ENCODE measurements around the gene RPL3.

GRCh38 chr22:39292031-39292462 lies 27.4 kb downstream of the RPL3 start:
- TF ChIP-seq CTCF (IDR thresholded peaks at IDR 0.05) (no peak), POLR2AphosphoS5 (IDR thresholded peaks at IDR 0.05) (no peak)
